DOHH2 (cell line): Measurements from ENCODE around the gene CNNM4.

Source experiments
- H3F3A ChIP-seq: fragments of 200-600 bp; sonication (generic), shearing (Covaris generic); 2 replicates; pipeline ENCODE4 v1.6.0; 2016; ENCODE audit warnings: antibody characterized with exemption, mild to moderate bottlenecking; ENCODE audit not compliant: control insufficient read depth, insufficient read depth
- H3K27ac ChIP-seq: fragments of 200-600 bp; sonication (generic); 2 replicates; pipeline ENCODE4 v1.5.1; 2014; ENCODE audit warnings: low read depth, mild to moderate bottlenecking, low read length, moderate library complexity
- H3K27me3 ChIP-seq: fragments of 200-600 bp; sonication (generic); 2 replicates; pipeline ENCODE4 v1.6.1; 2014; ENCODE audit warnings: mild to moderate bottlenecking, low read length, mixed read lengths; ENCODE audit not compliant: control insufficient read depth
- H3K36me3 ChIP-seq: fragments of 200-600 bp; sonication (generic); 2 replicates; pipeline ENCODE4 v1.6.1; 2014; ENCODE audit warnings: mild to moderate bottlenecking, low read length, moderate library complexity, mixed read lengths; ENCODE audit not compliant: control insufficient read depth
- H3K4me1 ChIP-seq: fragments of 200-600 bp; sonication (generic); 2 replicates; pipeline ENCODE4 v1.6.1; 2014; ENCODE audit warnings: mild to moderate bottlenecking, low read length, mixed read lengths; ENCODE audit not compliant: control insufficient read depth
- H3K4me2 ChIP-seq: fragments of 200-600 bp; sonication (generic); 2 replicates; pipeline ENCODE4 v1.6.0; 2014; ENCODE audit warnings: mild to moderate bottlenecking, low read length, moderate library complexity
- H3K4me3 ChIP-seq: fragments of 200-600 bp; sonication (generic); 2 replicates; pipeline ENCODE4 v1.5.1; 2014; ENCODE audit warnings: mild to moderate bottlenecking, low read length, mixed read lengths
- H3K79me2 ChIP-seq: fragments of 200-600 bp; sonication (generic); 2 replicates; pipeline ENCODE4 v1.6.1; 2014; ENCODE audit warnings: mild to moderate bottlenecking, low read length, mixed read lengths; ENCODE audit not compliant: control insufficient read depth
- H3K9me2 ChIP-seq: fragments of 200-600 bp; sonication (generic); replicated peaks from 2 replicates; pipeline ENCODE4 v1.6.1; 2014; ENCODE audit warnings: mild to moderate bottlenecking, low read length, mixed read lengths; ENCODE audit not compliant: control insufficient read depth
- H3K9me3 ChIP-seq: fragments of 200-600 bp; sonication (generic); 2 replicates; pipeline ENCODE4 v1.6.1; 2014; ENCODE audit warnings: antibody characterized with exemption, low read length, mixed read lengths; ENCODE audit not compliant: control insufficient read depth, insufficient read depth
- H4K20me1 ChIP-seq: fragments of 200-600 bp; sonication (generic); 2 replicates; pipeline ENCODE4 v1.6.0; 2014; ENCODE audit warnings: low read depth, mild to moderate bottlenecking, antibody characterized with exemption, low read length, moderate library complexity; ENCODE audit not compliant: control insufficient read depth, insufficient read depth
- CTCF ChIP-seq: fragments of 200-600 bp; sonication (generic); IDR thresholded peaks from one replicate; pipeline ENCODE4 v1.5.1; 2014; ENCODE audit warnings: antibody characterized with exemption, mild to moderate bottlenecking, low read depth, low read length; ENCODE audit not compliant: poor library complexity, severe bottlenecking
- EZH2phosphoT487 ChIP-seq: fragments of 200-600 bp; sonication (generic); IDR thresholded peaks from 2 replicates; pipeline ENCODE4 v1.6.1; 2017; ENCODE audit warnings: borderline replicate concordance, mild to moderate bottlenecking, antibody characterized with exemption, low read length, moderate library complexity, mixed read lengths

Gene CNNM4

GRCh38 chr2:96764253-96764637 is 3.5 kb downstream of the CNNM4 start:
- H3K4me3 ChIP-seq, result peak overlapping the region; percentile 93
- no peaks in the 10 kb centered on the region for H4K20me1 ChIP-seq
- peaks cover 74% of the 10 kb centered on the region for H3K4me1 ChIP-seq
- TF ChIP-seq EZH2phosphoT487 (no peak), CTCF (no peak)
- peaks cover 2% of the 10 kb centered on the region; the same call in 1 of the 2 replicates for H3F3A ChIP-seq
- peak overlapping the region; percentile 84 for H3K4me2 ChIP-seq
- no peaks in the 10 kb centered on the region for H3K36me3 ChIP-seq
- H3K9me2 ChIP-seq, result no peaks in the 10 kb centered on the region
- H3K79me2 ChIP-seq, result peaks cover 57% of the 10 kb centered on the region
- H3K9me3 ChIP-seq, result no peaks in the 10 kb centered on the region
- H3K27me3 ChIP-seq, result no peaks in the 10 kb centered on the region
- H3K27ac ChIP-seq, result no peak overlapping the region

GRCh38 chr2:96767135-96767871 is 6.6 kb downstream of the CNNM4 start:
- no peaks in the 10 kb centered on the region for H3K9me2 ChIP-seq
- H3K79me2 ChIP-seq, result peaks cover 46% of the 10 kb centered on the region
- peak overlapping the region; percentile 59 for H3K4me3 ChIP-seq
- no peaks in the 10 kb centered on the region for H3K36me3 ChIP-seq
- TF ChIP-seq CTCF, result no peak
- TF ChIP-seq EZH2phosphoT487, result no peak
- peak overlapping the region; percentile 62 for H3K27ac ChIP-seq
- H4K20me1 ChIP-seq, result no peaks in the 10 kb centered on the region
- no peaks in the 10 kb centered on the region for H3K27me3 ChIP-seq
- H3F3A ChIP-seq, result peaks cover 2% of the 10 kb centered on the region; the same call in 1 of the 2 replicates
- H3K9me3 ChIP-seq, result no peaks in the 10 kb centered on the region
- H3K4me2 ChIP-seq, result peak overlapping the region; percentile 89
- peaks cover 54% of the 10 kb centered on the region for H3K4me1 ChIP-seq

GRCh38 chr2:96768083-96768561 is 7.4 kb downstream of the CNNM4 start:
- peaks cover 38% of the 10 kb centered on the region for H3K79me2 ChIP-seq
- TF ChIP-seq EZH2phosphoT487 (no peak), CTCF (no peak)
- H3K4me2 ChIP-seq, result peak overlapping the region; percentile 89
- H3K4me3 ChIP-seq, result peak overlapping the region; percentile 59
- no peaks in the 10 kb centered on the region for H3K36me3 ChIP-seq
- H4K20me1 ChIP-seq, result no peaks in the 10 kb centered on the region
- H3K27me3 ChIP-seq, result no peaks in the 10 kb centered on the region
- no peaks in the 10 kb centered on the region for H3K9me3 ChIP-seq
- peaks cover 53% of the 10 kb centered on the region for H3K4me1 ChIP-seq
- peaks cover 5% of the 10 kb centered on the region; the same call in 1 of the 2 replicates for H3F3A ChIP-seq
- peak overlapping the region; percentile 62 for H3K27ac ChIP-seq
- H3K9me2 ChIP-seq, result no peaks in the 10 kb centered on the region
